ENCODE results near the gene NEUROD1. TPM values are rescaled to one million over a fixed set of nuclear protein-coding genes. Genes with fewer than 3 reads are reported as not detected.

NEUROD1 gene
- total and polyA plus RNA-seq, 9 of the 15 experiments (the other 6 are each of a cell fraction or from before 2014, with no cell fraction given): not detected

GRCh38 chr2:181670632-181671031, 9.7 kb downstream of the NEUROD1 start:
- CTCF ChIA-PET (ENCODE audit: low intra/inter-chr PET ratio): no interaction called here
- Histone ChIP-seq H3K4me1 (replicated peaks in 1 of 2; ENCODE audit: control insufficient read depth in 2 of 2, insufficient read depth in 2 of 2, low read length in 2 of 2) (no peaks in the 10 kb centered on the region), H2AFZ (ENCODE audit: low read depth, low read length) (no peak overlapping the region)

GRCh38 chr2:181667234-181667633, 13.1 kb downstream of the NEUROD1 start:
- POLR2A ChIA-PET: interaction anchor here (1.2 kb wide), 1 partner anchor 9 kb away, joined by 4 read pairs; no protein-coding TSS in a partner anchor
- WGBS (ENCODE audit: insufficient coverage, low coverage, missing lambda C conversion rate): 0% methylated on average over 1 of the region's 1 CpG
- H3K9ac ChIP-seq (ENCODE audit: insufficient read depth in 1 of 2, low read depth in 2 of 2, low read length in 2 of 2): no peak overlapping the region
- TF ChIP-seq ZNF3 (CRISPR knock-in tag; IDR thresholded peaks at IDR 0.05) (no peak), ZNF785 (CRISPR knock-in tag; IDR thresholded peaks at IDR 0.05) (no peak), ZNF830 (CRISPR knock-in tag; IDR thresholded peaks at IDR 0.05) (no peak), RBM14 (IDR thresholded peaks at IDR 0.05; ENCODE audit: borderline replicate concordance, insufficient read depth, low read depth, low read length) (no peak), YY1 (IDR thresholded peaks at IDR 0.05; ENCODE audit: borderline replicate concordance in 1 of 3, control insufficient read depth in 1 of 3, extremely low read depth in 1 of 3, insufficient read depth in 3 of 3, insufficient read length in 1 of 3, insufficient replicate concordance in 2 of 3, low read depth in 1 of 3, low read length in 2 of 3) (no peak), ZNF75A (CRISPR knock-in tag; IDR thresholded peaks at IDR 0.05) (no peak), ZNF780A (CRISPR knock-in tag; IDR thresholded peaks at IDR 0.05) (no peak), ZC3H8 (IDR thresholded peaks at IDR 0.05) (no peak), RBM22 (IDR thresholded peaks at IDR 0.05; ENCODE audit: low read depth, low read length, poor library complexity, severe bottlenecking) (no peak)
- intact Hi-C loops (cut with micrococcal nuclease): no loop called here
- no peak overlapping the region for H3K4me2 ChIP-seq (ENCODE audit: insufficient read depth, low read length)
- no peak overlapping the region for H2AFZ ChIP-seq (ENCODE audit: low read depth, low read length)
- H3K27me3 ChIP-seq (ENCODE audit: control insufficient read depth in 2 of 2, insufficient read depth in 2 of 2, low read length in 2 of 2): no peaks in the 10 kb centered on the region
- H3K4me3 ChIP-seq: no peak overlapping the region
- no peaks in the 10 kb centered on the region for H4K20me1 ChIP-seq (replicated peaks; ENCODE audit: control insufficient read depth, insufficient read depth, low read length)
- no peak overlapping the region for H3K27ac ChIP-seq (ENCODE audit: extremely low read depth, low read depth, low read length)
- H3K36me3 ChIP-seq (ENCODE audit: control insufficient read depth, insufficient read depth, low read length): no peaks in the 10 kb centered on the region
- in situ Hi-C loops (cut with MboI): no loop called here
- no peaks in the 10 kb centered on the region for H3K4me1 ChIP-seq (replicated peaks in 1 of 2; ENCODE audit: control insufficient read depth in 2 of 2, insufficient read depth in 2 of 2, low read length in 2 of 2)
- ATAC-seq (no peak), DNase-seq (ENCODE audit: extremely low read depth in 1 of 4, low spot score in 3 of 4) (no peak), FAIRE-seq (no peak)
- H3K9me3 ChIP-seq (replicated peaks; ENCODE audit: control insufficient read depth, insufficient read depth, low read depth, low read length): no peaks in the 10 kb centered on the region
- no TSS peak for BruUV-seq (replicated peaks)
- CTCF ChIA-PET (ENCODE audit: low intra/inter-chr PET ratio): no interaction called here
- H3K9me1 ChIP-seq (ENCODE audit: control insufficient read depth, insufficient read depth, low read length): no peaks in the 10 kb centered on the region
- no peaks in the 10 kb centered on the region for H3K79me2 ChIP-seq (ENCODE audit: control insufficient read depth, insufficient read depth, low read length)

More at GRCh38 chr2:181670632-181671031, 9.7 kb downstream of the NEUROD1 start:
- Histone ChIP-seq H4K20me1 (replicated peaks; ENCODE audit: control insufficient read depth, insufficient read depth, low read length) (no peaks in the 10 kb centered on the region), H3K27me3 (ENCODE audit: control insufficient read depth in 2 of 2, insufficient read depth in 2 of 2, low read length in 2 of 2) (no peaks in the 10 kb centered on the region), H3K27ac (ENCODE audit: extremely low read depth, low read depth, low read length) (no peak overlapping the region), H3K9ac (ENCODE audit: insufficient read depth in 1 of 2, low read depth in 2 of 2, low read length in 2 of 2) (no peak overlapping the region), H3K36me3 (ENCODE audit: control insufficient read depth, insufficient read depth, low read length) (no peaks in the 10 kb centered on the region), H3K9me3 (replicated peaks; ENCODE audit: control insufficient read depth, insufficient read depth, low read depth, low read length) (no peaks in the 10 kb centered on the region), H3K9me1 (ENCODE audit: control insufficient read depth, insufficient read depth, low read length) (no peaks in the 10 kb centered on the region), H3K4me3 (no peak overlapping the region), H3K79me2 (ENCODE audit: control insufficient read depth, insufficient read depth, low read length) (no peaks in the 10 kb centered on the region), H3K4me2 (ENCODE audit: insufficient read depth, low read length) (no peak overlapping the region)
- FAIRE-seq (no peak), DNase-seq (ENCODE audit: extremely low read depth in 1 of 4, low spot score in 3 of 4) (no peak), ATAC-seq (no peak)
- in situ Hi-C loops (cut with MboI) (no loop called here), intact Hi-C loops (cut with micrococcal nuclease) (no loop called here)
- POLR2A ChIA-PET: no interaction called here
- TF ChIP-seq KLF13 (tag; IDR thresholded peaks at IDR 0.05; ENCODE audit: borderline replicate concordance, low read depth): no peak
- no TSS peak for BruUV-seq (replicated peaks)
- 0% methylated on average over 1 of the region's 1 CpG for WGBS (ENCODE audit: insufficient coverage, low coverage, missing lambda C conversion rate)
